ENCODE results near the gene PRKCI.

The PRKCI gene

DNA sequence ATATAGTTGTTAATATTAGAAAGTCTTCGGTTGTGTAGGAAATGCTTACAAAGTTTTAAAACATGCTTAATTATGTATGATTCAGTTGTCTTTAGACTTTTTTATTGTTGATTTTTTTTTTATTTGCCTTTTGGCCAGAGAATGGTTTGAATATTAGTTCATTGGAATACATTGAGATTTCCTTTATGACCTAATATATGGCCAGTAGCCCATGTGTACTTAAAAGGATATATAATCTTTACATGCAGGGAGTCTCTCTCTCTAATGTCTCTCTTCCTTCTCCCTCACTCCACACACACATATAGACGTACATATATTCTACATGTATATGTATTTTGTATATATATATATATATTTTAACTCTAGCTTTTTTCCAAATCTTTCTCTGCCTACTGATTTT, 68.0 kb downstream of the PRKCI start:
- peaks cover 15% of the 10 kb centered on the region for H3K36me3 ChIP-seq
- no peak overlapping the region for H3K27ac ChIP-seq
- no peak for DNase-seq
- no peaks in the 10 kb centered on the region for H3K9me3 ChIP-seq (ENCODE audit: severe bottlenecking)
- no peak overlapping the region for H3K4me3 ChIP-seq (ENCODE audit: low read depth, low read length)
- TF ChIP-seq CTCF (IDR thresholded peaks at IDR 0.05; ENCODE audit: low read depth, low read length): no peak
- H3K27me3 ChIP-seq (ENCODE audit: insufficient read depth, low read depth, severe bottlenecking): no peaks in the 10 kb centered on the region

- no peak for DNase-seq
- Histone ChIP-seq H3K27ac (no peak overlapping the region), H3K9me3 (ENCODE audit: severe bottlenecking) (no peaks in the 10 kb centered on the region), H3K36me3 (peaks cover 28% of the 10 kb centered on the region), H3K4me3 (ENCODE audit: low read depth, low read length) (no peak overlapping the region), H3K27me3 (ENCODE audit: insufficient read depth, low read depth, severe bottlenecking) (no peaks in the 10 kb centered on the region)
- TF ChIP-seq CTCF (IDR thresholded peaks at IDR 0.05; ENCODE audit: low read depth, low read length): no peak
Observed at GRCh38 chr3:170295586-170295985, 73.4 kb downstream of the PRKCI start.

- no peak overlapping the region for H3K27ac ChIP-seq
- no peak overlapping the region for H3K4me3 ChIP-seq (ENCODE audit: low read depth, low read length)
- no peak for TF ChIP-seq CTCF (IDR thresholded peaks at IDR 0.05; ENCODE audit: low read depth, low read length)
- no peaks in the 10 kb centered on the region for H3K27me3 ChIP-seq (ENCODE audit: insufficient read depth, low read depth, severe bottlenecking)
- no peaks in the 10 kb centered on the region for H3K9me3 ChIP-seq (ENCODE audit: severe bottlenecking)
- peaks cover 26% of the 10 kb centered on the region for H3K36me3 ChIP-seq
- DNase-seq: no peak
Observed at GRCh38 chr3:170296703-170297102, 74.5 kb downstream of the PRKCI start.

DNA sequence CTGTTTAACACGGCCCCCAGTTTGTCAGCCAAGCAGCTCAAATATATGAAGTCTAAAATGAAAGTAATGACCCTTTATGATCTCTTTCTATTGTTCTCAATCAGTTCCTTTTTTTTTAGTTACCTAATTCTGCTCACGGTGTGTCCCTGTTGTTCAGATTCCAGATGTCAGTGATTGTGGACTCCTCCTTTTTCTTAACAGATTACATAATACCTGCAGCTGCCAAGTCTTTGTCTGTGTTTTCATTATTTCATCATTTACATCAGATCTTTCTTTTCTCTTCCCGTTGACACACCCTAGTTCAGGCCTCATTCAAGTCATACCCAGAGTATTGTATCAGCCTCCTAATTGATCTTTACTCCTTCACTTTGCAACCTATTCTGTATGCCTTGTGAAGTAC, 79.2 kb downstream of the PRKCI start:
- H3K36me3 ChIP-seq: peaks cover 19% of the 10 kb centered on the region
- no peak overlapping the region for H3K27ac ChIP-seq
- DNase-seq: no peak
- H3K27me3 ChIP-seq (ENCODE audit: insufficient read depth, low read depth, severe bottlenecking): no peaks in the 10 kb centered on the region
- H3K9me3 ChIP-seq (ENCODE audit: severe bottlenecking): no peaks in the 10 kb centered on the region
- TF ChIP-seq CTCF (IDR thresholded peaks at IDR 0.05; ENCODE audit: low read depth, low read length): no peak
- H3K4me3 ChIP-seq (ENCODE audit: low read depth, low read length): no peak overlapping the region

GRCh38 chr3:170302008-170302407, 79.8 kb downstream of the PRKCI start:
- Histone ChIP-seq H3K36me3 (peaks cover 19% of the 10 kb centered on the region), H3K4me3 (ENCODE audit: low read depth, low read length) (no peak overlapping the region)

More at GRCh38 chr3:170302008-170302407, 79.8 kb downstream of the PRKCI start:
- Histone ChIP-seq H3K27me3 (ENCODE audit: insufficient read depth, low read depth, severe bottlenecking) (no peaks in the 10 kb centered on the region), H3K27ac (no peak overlapping the region), H3K9me3 (ENCODE audit: severe bottlenecking) (no peaks in the 10 kb centered on the region)
- TF ChIP-seq CTCF (IDR thresholded peaks at IDR 0.05; ENCODE audit: low read depth, low read length): no peak
- no peak for DNase-seq
